Measurements from ENCODE around the gene PLXNC1.

The PLXNC1 gene

DNA sequence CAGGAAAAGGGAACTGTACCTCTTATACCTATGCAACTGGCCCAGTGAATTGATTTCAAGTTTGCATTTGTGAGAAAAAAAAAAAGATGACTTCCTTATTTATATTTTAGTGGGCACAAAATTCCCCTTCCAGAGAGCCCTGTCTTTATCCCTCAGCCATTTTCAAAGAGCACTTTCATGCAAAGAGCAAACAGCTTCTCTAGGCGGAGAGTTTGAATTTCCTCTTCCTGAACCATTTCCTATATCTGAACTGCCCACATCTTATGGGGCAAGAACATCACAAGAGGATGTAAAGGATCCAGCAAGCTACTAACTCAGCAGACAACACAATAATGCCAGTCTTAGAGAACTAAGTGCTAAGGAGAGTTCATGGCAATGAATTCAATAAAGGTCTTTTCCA, 22.3 kb upstream of the PLXNC1 start:
- TF ChIP-seq, protein P1, sequence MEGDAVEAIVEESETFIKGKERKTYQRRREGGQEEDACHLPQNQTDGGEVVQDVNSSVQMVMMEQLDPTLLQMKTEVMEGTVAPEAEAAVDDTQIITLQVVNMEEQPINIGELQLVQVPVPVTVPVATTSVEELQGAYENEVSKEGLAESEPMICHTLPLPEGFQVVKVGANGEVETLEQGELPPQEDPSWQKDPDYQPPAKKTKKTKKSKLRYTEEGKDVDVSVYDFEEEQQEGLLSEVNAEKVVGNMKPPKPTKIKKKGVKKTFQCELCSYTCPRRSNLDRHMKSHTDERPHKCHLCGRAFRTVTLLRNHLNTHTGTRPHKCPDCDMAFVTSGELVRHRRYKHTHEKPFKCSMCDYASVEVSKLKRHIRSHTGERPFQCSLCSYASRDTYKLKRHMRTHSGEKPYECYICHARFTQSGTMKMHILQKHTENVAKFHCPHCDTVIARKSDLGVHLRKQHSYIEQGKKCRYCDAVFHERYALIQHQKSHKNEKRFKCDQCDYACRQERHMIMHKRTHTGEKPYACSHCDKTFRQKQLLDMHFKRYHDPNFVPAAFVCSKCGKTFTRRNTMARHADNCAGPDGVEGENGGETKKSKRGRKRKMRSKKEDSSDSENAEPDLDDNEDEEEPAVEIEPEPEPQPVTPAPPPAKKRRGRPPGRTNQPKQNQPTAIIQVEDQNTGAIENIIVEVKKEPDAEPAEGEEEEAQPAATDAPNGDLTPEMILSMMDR (IDR thresholded peaks at IDR 0.05; ENCODE audit: extremely low read depth, insufficient read depth, missing control alignments): no peak
- in situ Hi-C loops (cut with MboI; ENCODE audit: low pct_unique_long_range_greater_than_20kb, low sequenced_read_pairs, unreplicated experiment): loop anchor here (25.0 kb wide), 1 partner anchor 636 kb away; no protein-coding TSS in a partner anchor

DNA sequence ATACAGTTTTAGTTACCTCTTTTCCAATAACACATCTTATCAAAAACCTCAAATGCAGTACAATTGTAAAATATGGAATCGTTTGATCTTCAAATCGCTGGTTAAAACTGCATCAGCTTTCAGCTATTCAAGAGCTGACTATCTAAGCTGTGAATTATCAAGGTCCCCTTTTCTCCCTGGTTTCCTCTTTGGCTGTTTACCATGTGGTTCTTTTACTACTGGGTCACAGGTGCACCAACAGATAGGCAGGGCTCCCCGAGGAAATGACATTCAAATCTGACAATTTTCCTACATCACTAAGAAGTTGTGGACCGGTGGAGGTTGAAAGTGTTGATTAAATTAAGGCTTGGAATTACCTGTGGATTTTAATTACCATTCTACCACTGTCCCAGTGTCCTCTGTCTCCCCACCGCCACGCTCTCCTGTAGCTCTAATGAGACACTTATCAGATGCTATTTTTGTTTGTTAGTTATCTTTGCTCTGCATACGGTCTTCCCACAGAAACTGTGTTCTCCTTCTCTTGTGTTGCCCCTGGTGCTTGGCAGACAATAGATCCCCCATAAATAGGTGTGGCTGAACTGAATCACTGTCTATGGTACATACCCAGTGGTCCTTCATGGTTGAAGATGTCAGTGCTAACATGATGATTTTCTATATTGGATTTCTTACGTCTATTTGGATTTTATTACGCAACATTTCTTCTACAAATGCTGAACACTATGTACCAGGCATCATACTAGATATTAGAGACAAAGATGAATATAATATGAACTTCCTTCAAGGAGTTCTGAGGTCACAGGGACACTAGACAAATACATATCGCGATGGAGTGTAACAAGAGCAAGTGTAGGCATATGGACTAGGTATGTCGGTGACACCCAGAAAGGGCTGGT, 20.9 kb upstream of the PLXNC1 start:
- no peak for DNase-seq (ENCODE audit: low spot score)
- in situ Hi-C loops (cut with MboI; ENCODE audit: low pct_unique_long_range_greater_than_20kb, low sequenced_read_pairs, unreplicated experiment): loop anchor here (25.0 kb wide), 1 partner anchor 635 kb away; no protein-coding TSS in a partner anchor
- TF ChIP-seq, protein P1 (IDR thresholded peaks at IDR 0.05; ENCODE audit: extremely low read depth, insufficient read depth, missing control alignments): no peak

More for the DNA sequence above, 22.3 kb upstream of the PLXNC1 start:
- no peak for DNase-seq (ENCODE audit: low spot score)

- no peak for DNase-seq (ENCODE audit: low spot score)
- TF ChIP-seq, protein P1 (IDR thresholded peaks at IDR 0.05; ENCODE audit: extremely low read depth, insufficient read depth, missing control alignments): no peak
- in situ Hi-C loops (cut with MboI; ENCODE audit: low pct_unique_long_range_greater_than_20kb, low sequenced_read_pairs, unreplicated experiment): loop anchor here (25.0 kb wide), 1 partner anchor 634 kb away; no protein-coding TSS in a partner anchor
These were observed 20.1 kb upstream of the PLXNC1 start for GRCh38 chr12:94128280-94128679.

DNA sequence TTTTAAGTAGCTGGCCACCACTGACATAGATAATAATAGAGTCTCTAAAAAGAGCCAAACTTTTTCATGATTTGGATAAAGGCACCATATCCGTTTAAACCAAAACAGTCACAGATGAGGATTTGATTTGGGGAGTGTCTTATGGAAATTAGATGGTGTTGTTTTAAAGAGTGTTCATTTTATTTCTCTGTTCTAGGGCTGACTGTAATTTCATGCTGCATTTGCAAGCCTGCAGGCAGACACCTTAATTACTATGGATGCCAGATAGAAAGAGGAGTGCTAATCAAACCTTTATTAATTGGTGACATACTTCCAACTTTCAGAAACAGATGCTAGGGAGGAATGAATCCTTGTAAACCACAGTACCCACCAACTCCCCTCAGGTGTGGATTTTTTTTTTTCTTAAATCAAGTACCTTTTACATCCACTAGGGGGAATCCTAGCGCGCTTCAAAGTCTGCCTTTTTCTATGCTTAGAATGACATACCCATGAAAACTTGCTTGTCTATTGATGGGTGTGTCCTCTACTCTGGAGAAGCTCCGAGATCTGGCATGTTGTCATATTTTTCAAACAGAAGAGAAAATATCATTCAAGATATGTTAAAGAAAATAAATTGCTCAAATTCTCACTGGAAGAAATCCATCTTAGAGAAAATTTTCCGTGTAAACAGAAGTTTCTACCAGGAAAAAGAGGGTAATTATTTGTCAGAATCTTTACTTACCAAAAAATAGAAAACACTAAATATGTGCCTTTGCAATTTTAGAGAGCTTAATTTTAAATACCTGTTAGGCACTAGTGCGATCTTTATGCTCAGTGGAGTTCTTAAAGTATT, 14.2 kb upstream of the PLXNC1 start:
- DNase-seq (ENCODE audit: low spot score): peak; percentile 71
- TF ChIP-seq, protein P1 (IDR thresholded peaks at IDR 0.05; ENCODE audit: extremely low read depth, insufficient read depth, missing control alignments): peak; percentile 57
- in situ Hi-C loops (cut with MboI; ENCODE audit: low pct_unique_long_range_greater_than_20kb, low sequenced_read_pairs, unreplicated experiment): loop anchor here (25.0 kb wide), 1 partner anchor 628 kb away; no protein-coding TSS in a partner anchor

DNA sequence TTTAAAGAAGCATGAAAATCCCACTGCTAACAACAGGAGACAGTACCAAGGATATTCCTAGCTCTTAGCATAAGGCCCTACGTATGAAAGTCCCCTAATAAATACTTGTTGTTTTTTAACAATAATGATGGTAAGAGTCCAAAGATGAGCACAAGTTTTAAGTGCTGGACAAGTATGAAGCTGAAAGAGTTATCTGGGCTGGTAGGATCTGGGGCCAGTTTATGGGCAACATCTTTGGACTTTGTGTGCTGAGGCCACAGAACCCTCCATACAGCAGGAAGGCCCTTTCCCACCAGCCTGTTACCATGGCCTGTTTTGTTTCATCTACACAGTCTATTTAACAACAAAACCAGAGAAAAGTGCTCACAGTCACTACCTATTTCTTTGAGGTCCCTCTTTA, 12.5 kb upstream of the PLXNC1 start:
- TF ChIP-seq, protein P1 (IDR thresholded peaks at IDR 0.05; ENCODE audit: extremely low read depth, insufficient read depth, missing control alignments): no peak
- no peak for DNase-seq (ENCODE audit: low spot score)
- in situ Hi-C loops (cut with MboI; ENCODE audit: low pct_unique_long_range_greater_than_20kb, low sequenced_read_pairs, unreplicated experiment): loop anchor here (5.0 to 25.0 kb wide), 2 partner anchors 396 to 626 kb away; no protein-coding TSS in a partner anchor

GRCh38 chr12:94139816-94140215, 8.6 kb upstream of the PLXNC1 start:
- TF ChIP-seq, protein P1 (IDR thresholded peaks at IDR 0.05; ENCODE audit: extremely low read depth, insufficient read depth, missing control alignments): no peak
- in situ Hi-C loops (cut with MboI; ENCODE audit: low pct_unique_long_range_greater_than_20kb, low sequenced_read_pairs, unreplicated experiment): loop anchor here (5.0 to 25.0 kb wide), 2 partner anchors 392 to 622 kb away; no protein-coding TSS in a partner anchor
- DNase-seq (ENCODE audit: low spot score): no peak
